Breast epithelium (tissue), 3 donors: ENCODE data around the gene MPST.

ENCODE experiments used
- CTCF ChIP-seq, 3 donors: fragments of 450-650 bp; IDR thresholded peaks; one replicate each; pipeline ENCODE4 v1.5.1; 2016 to 2017; ENCODE audit warnings: antibody characterized with exemption in 3 of 3, mild to moderate bottlenecking in 3 of 3, moderate library complexity in 3 of 3
- POLR2A ChIP-seq: fragments of 450-650 bp; IDR thresholded peaks from one replicate; pipeline ENCODE4 v1.6.1; 2016; ENCODE audit warnings: antibody characterized with exemption, mild to moderate bottlenecking, moderate library complexity

DNA sequence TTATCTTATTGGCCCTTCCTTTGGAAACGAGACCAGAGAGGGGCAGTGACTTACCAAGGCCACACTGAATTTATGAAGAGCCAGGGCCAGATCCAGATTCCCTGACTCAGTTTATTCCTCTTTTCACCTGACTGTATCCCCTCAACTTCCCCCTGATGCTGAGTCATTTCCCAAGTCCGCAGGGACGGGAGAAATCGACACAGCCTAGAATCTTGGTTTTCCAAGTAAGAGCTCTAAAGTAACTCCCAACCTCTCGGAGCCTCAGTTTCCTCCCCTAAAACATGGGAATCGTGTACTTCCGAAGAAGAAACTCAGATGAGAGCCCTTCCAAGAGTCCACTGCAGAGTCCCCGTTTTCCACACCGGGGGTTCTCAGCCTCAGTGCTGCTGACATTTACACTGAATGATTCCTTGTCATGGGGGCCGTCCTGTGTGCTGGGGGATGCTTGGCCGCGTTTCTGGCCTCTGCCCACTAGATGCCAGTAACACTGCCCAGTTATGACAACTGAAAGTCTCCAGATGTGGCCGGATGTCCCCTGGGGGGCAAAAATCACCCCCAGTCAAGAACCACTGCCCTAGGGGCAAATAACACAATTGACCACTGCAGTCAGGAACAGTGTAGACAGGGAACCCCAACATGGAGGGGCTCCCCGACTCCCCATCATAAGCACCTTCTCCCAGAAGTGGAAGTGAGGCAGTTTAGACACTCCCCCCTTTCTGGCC is 11.2 kb downstream of the MPST start:
- TF ChIP-seq CTCF (IDR thresholded peaks at IDR 0.05) (no peak), POLR2A (no peak)
